ENCODE data around the gene TRIM67.

Gene TRIM67

DNA sequence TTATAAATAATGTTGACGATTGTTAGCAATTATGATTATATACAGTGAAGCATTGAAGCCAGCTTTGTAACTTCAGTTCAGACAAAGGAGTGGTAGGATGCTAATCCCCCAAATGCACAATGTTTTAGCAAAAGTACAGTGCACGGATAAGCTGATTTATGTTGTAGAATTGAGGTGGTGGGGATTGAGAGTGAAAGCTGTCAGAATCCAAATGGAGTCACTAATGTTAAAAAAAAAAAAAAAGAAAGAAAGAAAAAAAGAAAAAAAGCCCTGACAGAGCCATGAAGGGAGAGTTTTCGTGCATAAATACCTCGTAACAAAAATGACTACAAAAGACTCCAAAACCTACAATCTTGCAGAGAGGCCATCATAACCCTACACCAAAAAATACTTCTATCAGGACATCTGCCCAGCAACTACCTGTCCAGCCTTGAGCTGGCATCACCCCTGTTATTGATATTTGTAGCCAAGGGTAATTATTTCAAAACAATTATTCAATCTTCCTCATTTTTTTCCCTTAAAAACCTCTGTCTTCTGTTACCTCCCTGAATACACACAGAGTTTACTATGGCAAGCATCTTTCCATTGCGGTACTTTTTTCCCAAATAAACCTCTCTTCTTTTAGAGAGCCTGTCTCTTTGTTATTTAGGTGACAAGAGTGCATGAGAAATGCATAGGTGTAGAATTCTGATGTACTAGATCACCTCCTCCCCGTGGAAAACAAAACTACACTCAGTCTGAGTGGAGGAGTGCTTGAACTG is 2.5 kb upstream of the TRIM67 start:
- DNase-seq: no peak

DNA sequence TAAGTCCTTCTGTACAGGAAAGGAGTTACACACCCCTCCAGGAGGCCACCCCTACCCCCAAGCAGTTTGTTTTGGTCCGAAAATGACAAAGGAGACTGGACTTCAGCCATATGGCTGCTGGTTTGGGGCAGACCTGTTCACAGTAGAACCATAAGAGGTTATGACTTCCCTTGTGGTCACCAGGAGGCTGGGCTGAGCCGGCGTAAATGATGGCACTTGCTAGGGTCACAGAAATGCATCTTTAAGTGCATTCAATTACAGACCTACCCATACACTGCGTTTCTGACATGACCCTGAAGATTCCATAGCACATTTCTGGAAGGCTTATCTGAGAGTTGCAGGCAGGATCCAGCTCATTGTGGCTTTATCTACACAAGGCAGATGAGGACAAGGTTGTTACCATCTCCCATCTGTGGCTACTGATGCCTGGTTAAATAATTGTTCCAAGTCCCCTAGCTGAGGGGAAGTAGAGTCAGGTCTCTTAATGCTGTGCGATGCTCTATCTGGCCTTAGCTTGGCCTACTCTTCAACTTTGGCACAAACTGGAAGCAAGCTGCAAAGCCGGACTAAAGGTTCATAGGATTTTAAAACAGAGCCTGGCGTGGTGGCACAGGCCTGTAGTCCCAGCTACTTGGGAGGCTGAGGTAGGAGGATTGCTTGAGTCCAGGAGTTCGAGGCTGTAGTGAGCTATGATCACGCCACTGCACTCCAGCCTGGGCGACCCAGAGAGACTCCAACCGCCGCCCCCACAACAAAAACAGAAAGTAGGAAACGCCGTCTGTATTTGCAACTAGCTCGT is 1.7 kb upstream of the TRIM67 start:
- no peak for DNase-seq

DNA sequence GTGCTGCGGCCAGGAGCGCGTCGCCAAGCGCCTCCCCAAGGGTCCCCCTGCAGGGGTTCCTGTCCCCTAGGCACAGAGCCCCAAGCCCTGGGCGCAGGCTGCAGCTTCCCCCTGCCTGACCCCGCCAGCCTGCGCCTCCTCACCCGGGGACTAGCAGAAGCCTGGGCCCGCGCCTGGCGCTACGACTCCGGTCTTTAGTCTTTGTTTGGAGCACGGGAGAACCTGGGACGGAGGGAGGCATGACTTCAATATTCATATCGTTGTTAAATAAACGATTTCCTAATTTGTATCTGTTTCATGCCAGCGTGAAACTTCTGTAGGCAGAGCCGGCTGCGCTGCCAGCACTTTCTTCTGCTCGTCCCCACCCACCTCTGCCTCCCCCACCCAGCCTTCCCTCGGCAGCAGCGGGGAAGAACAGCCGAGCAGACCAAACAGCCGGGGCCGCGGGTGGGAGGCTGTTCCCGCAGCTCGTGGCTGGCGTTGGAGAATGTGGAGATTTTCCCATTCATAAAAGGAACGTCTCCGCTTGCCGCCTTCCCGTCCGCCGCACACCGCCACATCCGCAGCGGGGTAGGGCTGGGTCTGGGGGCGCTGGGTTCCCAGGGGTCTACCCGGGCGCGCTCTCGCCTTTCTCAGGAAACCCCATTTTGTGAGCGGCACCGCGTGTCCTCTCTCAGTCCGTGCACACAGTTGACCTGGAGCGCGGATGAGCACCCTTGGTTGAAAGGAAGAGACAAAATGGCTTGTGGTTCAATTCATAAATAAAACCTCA is 777 bp upstream of the TRIM67 start:
- DNase-seq: no peak

GRCh38 chr1:231162297-231162969 is 575 bp downstream of the TRIM67 start:
- DNase-seq: no peak

GRCh38 chr1:231162970-231163829 is 1.3 kb downstream of the TRIM67 start:
- no peak for DNase-seq

DNA sequence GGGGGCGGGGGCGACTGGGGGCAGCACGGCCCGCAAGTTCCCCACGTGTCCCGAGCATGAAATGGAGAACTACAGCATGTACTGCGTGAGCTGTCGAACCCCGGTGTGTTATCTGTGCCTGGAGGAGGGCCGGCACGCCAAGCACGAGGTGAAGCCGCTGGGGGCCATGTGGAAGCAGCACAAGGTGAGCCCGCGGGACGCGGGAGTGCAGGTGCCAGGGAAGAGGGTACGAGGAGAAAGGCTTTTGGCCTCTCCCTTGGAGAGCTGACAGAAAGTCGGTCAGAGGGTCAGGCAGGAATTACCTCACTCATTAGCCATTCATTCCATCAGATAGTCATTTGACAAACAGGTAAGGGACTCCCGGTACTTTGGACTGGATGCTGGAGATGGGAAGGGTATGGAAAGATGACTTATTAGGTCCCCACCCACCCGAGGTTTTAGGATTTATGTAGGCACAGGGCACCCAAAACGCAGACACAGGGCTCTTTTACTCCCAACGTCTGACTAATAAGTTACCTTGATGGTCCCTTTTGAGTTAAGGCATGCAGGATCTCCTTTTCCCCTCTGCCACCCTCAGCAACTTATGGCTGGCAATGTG is 2.1 kb downstream of the TRIM67 start:
- no peak for DNase-seq

DNA sequence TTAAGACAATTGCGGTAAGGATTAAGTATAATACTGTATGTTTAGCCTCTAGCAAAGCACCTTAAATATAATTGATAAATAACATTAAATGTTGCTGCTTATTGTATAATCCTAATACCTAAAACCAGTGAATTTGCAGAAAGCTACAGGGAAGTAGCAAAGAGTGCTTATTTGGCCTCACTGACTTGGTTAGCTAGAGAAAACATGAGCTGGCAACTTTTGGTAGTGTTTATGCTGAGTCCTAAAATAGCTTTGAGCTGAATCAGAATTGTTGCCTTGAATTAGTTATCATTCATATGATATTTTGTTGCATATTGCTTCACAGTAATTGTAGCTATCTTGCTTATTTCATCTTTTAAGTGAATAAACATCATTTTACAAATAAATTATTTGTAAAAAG is 3.5 kb downstream of the TRIM67 start:
- no peak for DNase-seq

GRCh38 chr1:231166398-231166797 is 4.5 kb downstream of the TRIM67 start:
- no peak for DNase-seq

- no peak for DNase-seq
Observed at GRCh38 chr1:231170875-231171274, 9.0 kb downstream of the TRIM67 start.

- no peak for DNase-seq
Observed at GRCh38 chr1:231171623-231172197, 9.9 kb downstream of the TRIM67 start.

GRCh38 chr1:231172411-231172810 is 10.6 kb downstream of the TRIM67 start:
- DNase-seq: no peak

DNA sequence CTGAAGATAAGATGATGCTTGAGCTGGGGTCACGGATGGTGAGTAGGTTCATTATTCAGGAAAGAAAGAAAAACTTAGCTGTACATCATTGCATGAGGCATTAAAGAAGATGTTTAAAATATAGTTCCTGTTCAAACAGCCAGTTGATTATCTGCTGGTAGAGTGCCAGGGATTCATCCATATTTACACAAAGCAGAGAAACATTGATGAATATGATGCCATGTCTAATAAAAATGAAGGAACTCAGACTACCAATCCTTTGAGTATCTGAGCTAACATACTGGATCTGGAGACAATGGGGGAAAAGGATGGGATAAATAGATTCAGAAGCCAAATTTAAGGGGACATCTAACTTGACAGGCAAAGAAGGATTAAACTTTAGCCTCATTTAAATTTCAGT is 14.6 kb downstream of the TRIM67 start:
- DNase-seq: no peak

DNA sequence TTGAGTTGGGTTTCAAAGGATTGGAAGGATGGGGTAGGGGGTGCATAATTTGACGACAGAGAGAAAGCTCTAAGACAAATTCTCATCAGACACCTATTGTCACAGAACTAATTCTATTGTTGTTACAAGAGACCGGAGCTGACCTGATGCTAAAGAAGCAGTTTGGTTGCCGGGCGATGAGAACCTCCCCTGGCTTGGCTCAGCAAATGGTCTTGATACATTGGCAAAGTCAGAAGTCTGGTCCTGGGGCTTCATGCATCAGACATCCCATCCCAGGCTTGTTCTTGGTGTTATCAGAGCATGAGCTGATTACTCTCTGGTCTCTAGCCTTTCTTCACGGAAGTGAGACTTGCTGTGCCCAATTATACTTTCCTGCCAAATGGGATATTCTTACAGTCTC is 15.4 kb downstream of the TRIM67 start:
- no peak for DNase-seq

- DNase-seq: no peak
Observed at GRCh38 chr1:231177936-231178335, 16.1 kb downstream of the TRIM67 start.

DNA sequence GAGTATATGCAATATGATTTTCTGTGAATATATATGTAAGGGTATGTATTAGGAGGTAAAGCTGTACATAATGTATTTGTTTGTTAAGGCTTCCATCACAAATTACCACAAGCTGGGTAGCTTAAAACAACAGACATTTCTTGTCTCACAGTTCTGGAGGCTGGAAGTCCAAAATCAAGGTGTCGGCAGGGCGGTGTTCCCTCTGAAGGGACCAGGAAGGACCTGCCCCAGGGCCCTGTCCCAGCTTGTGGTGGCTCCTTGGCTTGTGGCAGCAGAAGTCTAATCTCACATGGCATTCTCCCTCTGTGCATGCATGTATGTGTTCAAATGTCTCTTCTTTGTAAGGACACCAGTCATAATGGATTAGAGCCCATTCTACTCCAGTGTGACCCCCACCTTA is 17.1 kb downstream of the TRIM67 start:
- DNase-seq: no peak

DNA sequence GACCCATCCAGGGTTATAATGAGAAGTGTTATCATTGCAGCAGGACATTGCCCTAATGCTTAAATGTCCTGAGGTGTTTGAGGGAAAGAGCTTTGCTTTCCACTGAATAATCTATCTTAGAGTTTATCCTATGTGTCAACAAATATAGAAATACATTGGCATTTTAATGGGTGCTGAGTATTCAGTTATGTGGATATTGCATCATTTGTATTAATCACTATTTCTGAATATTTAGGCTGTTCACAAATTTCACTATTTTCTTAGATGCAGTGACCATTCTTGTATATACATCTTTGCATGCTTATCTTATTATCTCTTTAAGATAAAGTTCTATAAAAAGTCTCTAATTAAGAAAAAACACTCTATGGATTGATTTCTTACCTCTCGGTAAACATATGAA is 18.2 kb downstream of the TRIM67 start:
- DNase-seq: no peak

GRCh38 chr1:231181271-231181670 is 19.4 kb downstream of the TRIM67 start:
- no peak for DNase-seq

DNA sequence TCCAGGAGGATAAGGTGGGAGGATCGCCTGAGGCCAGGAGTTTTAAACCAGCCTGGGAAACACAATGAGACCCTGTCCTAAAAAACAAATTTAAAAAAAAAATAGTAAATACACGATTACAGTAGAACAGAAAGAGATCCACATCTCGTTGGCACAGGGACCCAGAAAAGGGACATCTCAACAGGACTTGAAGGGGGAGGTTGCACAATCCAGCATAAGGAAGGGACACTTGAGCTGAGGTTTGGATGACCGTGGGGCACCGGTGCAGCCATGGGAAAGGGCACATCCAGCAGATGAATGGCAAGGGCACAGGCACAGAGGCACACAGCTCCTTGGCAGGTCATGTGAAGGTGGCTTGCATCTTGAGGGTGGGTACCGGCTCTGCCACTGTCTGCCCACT is 20.5 kb downstream of the TRIM67 start:
- DNase-seq: no peak

GRCh38 chr1:231183639-231184590 is 22.1 kb downstream of the TRIM67 start:
- no peak for DNase-seq

- no peak for DNase-seq
Observed at GRCh38 chr1:231184891-231185290, 23.0 kb downstream of the TRIM67 start.

Data from inflammatory macrophage treated with lipopolysaccharide for 4 hours (primary cell).